ENCODE data around the gene FEM1B. TPM values are rescaled to one million over a fixed set of nuclear protein-coding genes. Genes with fewer than 3 reads are reported as not detected.

FEM1B gene
- total and polyA plus RNA-seq, 3 donors from 2014 or later, result 65.8 to 122 (median 86.3) TPM

DNA sequence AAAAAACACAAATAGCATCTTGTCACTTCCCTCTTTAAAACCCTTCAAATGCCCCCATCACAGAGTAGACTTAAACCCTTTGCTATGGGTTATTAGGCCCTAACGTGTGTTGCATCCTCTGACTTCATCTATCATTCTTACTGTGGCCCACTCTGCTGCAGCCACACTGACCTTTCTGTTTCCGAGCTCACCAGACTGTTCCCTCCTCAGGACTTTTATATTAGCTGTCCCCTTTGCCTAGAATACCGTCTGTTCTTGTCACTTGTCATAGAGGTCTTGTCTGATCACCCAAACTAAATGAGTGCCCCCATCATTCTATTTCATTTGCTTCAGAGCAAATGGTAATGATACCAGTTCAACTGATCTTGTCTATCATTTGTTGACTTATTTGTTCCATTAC, 877 bp upstream of the FEM1B start:
- H3K27ac ChIP-seq, result peak overlapping the region; percentile 99 to 100
- H3K27me3 ChIP-seq, result no peaks in the 10 kb centered on the region
- peak overlapping the region; percentile 78 to 91 for H3K4me3 ChIP-seq
- 11 to 20% methylated on average over 3 of the region's 3 CpGs for WGBS, 2 donors
- no peaks in the 10 kb centered on the region for H3K36me3 ChIP-seq (ENCODE audit: low read depth, missing control alignments)
- intact Hi-C loops (cut with DNase I; ENCODE audit: low total_unique reads), result no loop called here
- H3K4me1 ChIP-seq, result peaks cover 30% of the 10 kb centered on the region
- no peak for TF ChIP-seq POLR2A (IDR thresholded peaks at IDR 0.05)
- TF ChIP-seq, protein P1, sequence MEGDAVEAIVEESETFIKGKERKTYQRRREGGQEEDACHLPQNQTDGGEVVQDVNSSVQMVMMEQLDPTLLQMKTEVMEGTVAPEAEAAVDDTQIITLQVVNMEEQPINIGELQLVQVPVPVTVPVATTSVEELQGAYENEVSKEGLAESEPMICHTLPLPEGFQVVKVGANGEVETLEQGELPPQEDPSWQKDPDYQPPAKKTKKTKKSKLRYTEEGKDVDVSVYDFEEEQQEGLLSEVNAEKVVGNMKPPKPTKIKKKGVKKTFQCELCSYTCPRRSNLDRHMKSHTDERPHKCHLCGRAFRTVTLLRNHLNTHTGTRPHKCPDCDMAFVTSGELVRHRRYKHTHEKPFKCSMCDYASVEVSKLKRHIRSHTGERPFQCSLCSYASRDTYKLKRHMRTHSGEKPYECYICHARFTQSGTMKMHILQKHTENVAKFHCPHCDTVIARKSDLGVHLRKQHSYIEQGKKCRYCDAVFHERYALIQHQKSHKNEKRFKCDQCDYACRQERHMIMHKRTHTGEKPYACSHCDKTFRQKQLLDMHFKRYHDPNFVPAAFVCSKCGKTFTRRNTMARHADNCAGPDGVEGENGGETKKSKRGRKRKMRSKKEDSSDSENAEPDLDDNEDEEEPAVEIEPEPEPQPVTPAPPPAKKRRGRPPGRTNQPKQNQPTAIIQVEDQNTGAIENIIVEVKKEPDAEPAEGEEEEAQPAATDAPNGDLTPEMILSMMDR (IDR thresholded peaks at IDR 0.05), result no peak
- no peak for DNase-seq
- no peaks in the 10 kb centered on the region for H3K9me3 ChIP-seq

DNA sequence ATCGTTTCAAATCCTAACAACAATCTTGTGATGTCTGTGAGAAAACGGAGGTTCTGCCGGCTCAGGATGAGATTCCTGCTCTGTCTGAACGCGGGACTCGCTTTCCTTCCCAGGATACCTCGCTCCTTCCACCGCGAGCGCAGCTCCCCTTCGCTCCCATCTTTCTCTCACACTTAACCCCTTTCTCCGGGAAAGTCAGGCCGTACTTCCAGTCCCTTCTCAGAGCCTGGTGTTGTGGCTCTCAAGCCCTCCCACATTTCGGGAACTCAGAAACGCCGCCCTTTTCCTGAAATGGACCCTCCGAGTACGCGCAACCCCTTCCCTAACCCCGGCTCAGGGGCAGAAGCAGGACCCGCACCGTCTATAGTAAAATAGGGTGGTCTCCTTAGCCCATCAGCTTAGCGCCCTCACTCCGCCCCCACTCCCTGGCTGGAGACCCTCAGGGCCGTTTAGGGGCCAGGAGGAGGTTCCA, 378 bp upstream of the FEM1B start:
- intact Hi-C loops (cut with DNase I; ENCODE audit: low total_unique reads), result no loop called here
- 0% methylated on average over 23 to 25 of the region's 25 CpGs for WGBS, 2 donors

DNA sequence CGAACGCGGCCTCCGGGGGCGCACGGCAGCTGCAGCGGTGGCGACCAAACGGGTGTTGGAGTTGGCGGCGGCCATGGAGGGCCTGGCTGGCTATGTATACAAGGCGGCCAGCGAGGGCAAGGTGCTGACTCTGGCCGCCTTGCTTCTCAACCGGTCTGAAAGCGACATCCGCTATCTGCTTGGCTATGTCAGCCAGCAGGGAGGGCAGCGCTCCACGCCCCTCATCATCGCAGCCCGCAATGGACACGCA, 725 bp downstream of the FEM1B start:
- Histone ChIP-seq H3K27ac (peak overlapping the region; percentile 99 to 100), H3K9me3 (no peaks in the 10 kb centered on the region), H3K36me3 (ENCODE audit: low read depth, missing control alignments) (no peaks in the 10 kb centered on the region), H3K4me1 (peaks cover 38% of the 10 kb centered on the region), H3K4me3 (peak overlapping the region; percentile 78 to 91), H3K27me3 (no peaks in the 10 kb centered on the region)
- intact Hi-C loops (cut with DNase I; ENCODE audit: low total_unique reads), result no loop called here
- WGBS, 2 donors, result 0% methylated on average over 5 to 10 of the region's 22 CpGs
- TF ChIP-seq POLR2A (IDR thresholded peaks at IDR 0.05), result no peak
- TF ChIP-seq, protein P1 (IDR thresholded peaks at IDR 0.05), result no peak
- no peak for DNase-seq

More for the DNA sequence above, 378 bp upstream of the FEM1B start:
- Histone ChIP-seq H3K27me3 (no peaks in the 10 kb centered on the region), H3K4me1 (peaks cover 35% of the 10 kb centered on the region), H3K9me3 (no peaks in the 10 kb centered on the region), H3K27ac (peak overlapping the region; percentile 99 to 100), H3K4me3 (peak overlapping the region; percentile 78 to 91), H3K36me3 (ENCODE audit: low read depth, missing control alignments) (no peaks in the 10 kb centered on the region)
- TF ChIP-seq POLR2A (IDR thresholded peaks at IDR 0.05), result no peak
- TF ChIP-seq, protein P1 (IDR thresholded peaks at IDR 0.05), result no peak
- DNase-seq, result peak; percentile 63

DNA sequence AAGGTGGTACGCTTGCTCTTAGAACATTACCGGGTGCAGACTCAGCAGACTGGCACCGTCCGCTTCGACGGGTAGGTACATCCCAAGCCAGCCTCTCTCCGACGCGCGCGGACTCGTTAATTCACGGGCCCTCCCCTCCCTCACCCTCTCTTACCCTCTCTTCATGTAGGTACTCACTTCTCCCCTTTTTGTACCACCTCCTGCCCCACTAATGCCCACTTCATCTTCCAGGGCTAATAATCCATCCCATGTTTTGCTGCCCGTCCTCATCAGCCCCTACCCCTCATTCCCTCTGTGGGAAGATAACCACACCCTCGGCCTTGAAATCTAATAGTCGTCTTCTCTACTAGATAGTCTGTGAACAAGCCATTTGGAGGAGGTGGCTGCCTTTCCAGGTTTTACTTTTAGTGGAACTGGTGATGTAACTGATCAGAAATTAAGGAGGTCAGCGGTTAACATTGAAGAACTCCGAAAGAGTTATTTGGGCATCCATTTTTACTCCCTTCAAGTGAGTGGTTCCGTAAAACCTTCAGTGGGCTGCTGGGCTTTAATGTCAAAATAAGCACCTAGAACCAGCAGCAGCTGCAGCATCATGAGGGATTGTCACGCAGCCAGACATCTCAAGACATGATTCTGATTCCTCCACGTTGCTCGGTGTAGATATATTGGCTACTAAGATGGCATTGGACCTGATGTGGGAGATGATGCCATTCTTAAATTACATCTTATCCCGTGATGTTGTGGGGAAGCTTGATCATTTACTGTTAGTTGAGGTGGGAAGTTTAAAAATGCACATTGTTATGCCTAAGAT, 1.3 kb downstream of the FEM1B start:
- intact Hi-C loops (cut with DNase I; ENCODE audit: low total_unique reads), result no loop called here
- TF ChIP-seq, protein P1 (IDR thresholded peaks at IDR 0.05), result no peak
- TF ChIP-seq POLR2A (IDR thresholded peaks at IDR 0.05), result no peak
- Histone ChIP-seq H3K27me3 (no peaks in the 10 kb centered on the region), H3K27ac (peak overlapping the region; percentile 99 to 100), H3K9me3 (no peaks in the 10 kb centered on the region), H3K4me1 (peaks cover 38% of the 10 kb centered on the region), H3K36me3 (ENCODE audit: low read depth, missing control alignments) (no peaks in the 10 kb centered on the region), H3K4me3 (peak overlapping the region; percentile 78 to 91)
- DNase-seq, result peak; percentile 62
- WGBS, 2 donors, result 1 to 2% methylated on average over 23 of the region's 23 CpGs

Data from testis (tissue), 3 donors.